ENCODE data around the gene CCDC146.
"Not testable (repeated sequence)": the region's sequence is repeated elsewhere in the genome, so short reads cannot be mapped to it uniquely, and the experiment has no call there.

The CCDC146 gene, protein sequence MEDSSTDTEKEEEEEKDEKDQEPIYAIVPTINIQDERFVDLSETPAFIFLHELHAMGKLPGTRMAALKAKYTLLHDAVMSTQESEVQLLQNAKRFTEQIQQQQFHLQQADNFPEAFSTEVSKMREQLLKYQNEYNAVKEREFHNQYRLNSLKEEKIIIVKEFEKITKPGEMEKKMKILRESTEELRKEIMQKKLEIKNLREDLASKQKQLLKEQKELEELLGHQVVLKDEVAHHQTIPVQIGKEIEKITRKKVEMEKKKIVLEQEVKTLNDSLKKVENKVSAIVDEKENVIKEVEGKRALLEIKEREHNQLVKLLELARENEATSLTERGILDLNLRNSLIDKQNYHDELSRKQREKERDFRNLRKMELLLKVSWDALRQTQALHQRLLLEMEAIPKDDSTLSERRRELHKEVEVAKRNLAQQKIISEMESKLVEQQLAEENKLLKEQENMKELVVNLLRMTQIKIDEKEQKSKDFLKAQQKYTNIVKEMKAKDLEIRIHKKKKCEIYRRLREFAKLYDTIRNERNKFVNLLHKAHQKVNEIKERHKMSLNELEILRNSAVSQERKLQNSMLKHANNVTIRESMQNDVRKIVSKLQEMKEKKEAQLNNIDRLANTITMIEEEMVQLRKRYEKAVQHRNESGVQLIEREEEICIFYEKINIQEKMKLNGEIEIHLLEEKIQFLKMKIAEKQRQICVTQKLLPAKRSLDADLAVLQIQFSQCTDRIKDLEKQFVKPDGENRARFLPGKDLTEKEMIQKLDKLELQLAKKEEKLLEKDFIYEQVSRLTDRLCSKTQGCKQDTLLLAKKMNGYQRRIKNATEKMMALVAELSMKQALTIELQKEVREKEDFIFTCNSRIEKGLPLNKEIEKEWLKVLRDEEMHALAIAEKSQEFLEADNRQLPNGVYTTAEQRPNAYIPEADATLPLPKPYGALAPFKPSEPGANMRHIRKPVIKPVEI

GRCh38 chr7:77121860-77122681 lies at the start of gene CCDC146:
CCDC146 (plus strand) TSS chr7:77122615; CDS start chr7:77167669, 45,054 bp downstream.
- DNase-seq: peak; percentile 100

DNA sequence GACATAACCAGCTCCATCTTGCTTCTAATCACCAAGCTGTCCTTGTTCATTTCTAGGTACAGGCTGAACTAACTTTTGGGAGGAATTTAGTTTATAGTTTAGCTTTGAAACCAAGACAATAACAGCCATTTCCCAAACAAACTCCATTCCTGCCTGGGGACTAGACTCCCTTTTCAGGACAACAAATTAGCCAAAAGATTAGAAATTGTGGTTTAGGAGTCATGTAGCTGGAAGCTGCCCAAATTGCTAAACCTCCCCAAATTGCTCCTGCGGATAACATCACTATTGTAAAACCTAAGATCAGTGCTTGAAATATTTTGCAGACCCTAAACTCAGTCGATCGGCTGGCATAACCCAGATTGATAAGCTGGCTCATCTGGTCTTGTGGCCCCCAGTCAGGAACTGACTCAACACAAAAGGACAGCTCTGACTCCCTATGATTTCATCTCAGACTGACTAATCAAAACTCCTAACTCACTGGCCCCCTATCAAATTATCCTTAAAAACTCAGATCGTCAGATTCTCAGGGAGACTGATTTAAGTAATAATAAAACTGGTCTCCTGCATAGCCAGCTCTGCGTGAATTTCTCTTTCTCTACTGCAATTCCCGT lies 47.5 kb upstream of the CCDC146 start:
- DNase-seq: not testable (repeated sequence)

DNA sequence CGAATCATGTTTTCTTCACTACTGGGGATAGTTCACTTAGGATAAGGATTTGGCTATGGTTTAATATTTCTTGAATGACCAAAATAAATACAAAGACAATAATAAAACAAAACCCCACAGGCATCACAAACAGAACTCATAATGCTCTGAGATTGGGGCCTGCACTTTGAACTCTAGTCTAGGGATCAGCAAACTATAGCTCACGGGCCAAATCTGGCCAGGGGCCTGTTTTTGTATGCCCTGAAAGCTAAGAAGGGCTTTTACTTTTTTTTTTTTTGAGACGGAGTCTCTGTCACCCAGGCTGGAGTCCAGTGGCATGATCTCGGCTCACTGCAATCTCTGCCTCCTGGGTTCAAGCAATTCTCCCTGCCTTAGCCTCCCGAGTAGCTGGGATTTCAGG lies 45.4 kb upstream of the CCDC146 start:
- DNase-seq: not testable (repeated sequence)

GRCh38 chr7:77079112-77079511 lies 43.3 kb upstream of the CCDC146 start:
- DNase-seq: not testable (repeated sequence)

GRCh38 chr7:77079624-77080023 lies 42.8 kb upstream of the CCDC146 start:
- DNase-seq: not testable (repeated sequence)

GRCh38 chr7:77080236-77080635 lies 42.2 kb upstream of the CCDC146 start:
- not testable (repeated sequence) for DNase-seq

GRCh38 chr7:77082192-77082591 lies 40.2 kb upstream of the CCDC146 start:
- DNase-seq: not testable (repeated sequence)

GRCh38 chr7:77092301-77092700 lies 30.1 kb upstream of the CCDC146 start:
- DNase-seq: not testable (repeated sequence)

- DNase-seq: not testable (repeated sequence)
Measured at GRCh38 chr7:77100501-77100900, 21.9 kb upstream of the CCDC146 start.

DNA sequence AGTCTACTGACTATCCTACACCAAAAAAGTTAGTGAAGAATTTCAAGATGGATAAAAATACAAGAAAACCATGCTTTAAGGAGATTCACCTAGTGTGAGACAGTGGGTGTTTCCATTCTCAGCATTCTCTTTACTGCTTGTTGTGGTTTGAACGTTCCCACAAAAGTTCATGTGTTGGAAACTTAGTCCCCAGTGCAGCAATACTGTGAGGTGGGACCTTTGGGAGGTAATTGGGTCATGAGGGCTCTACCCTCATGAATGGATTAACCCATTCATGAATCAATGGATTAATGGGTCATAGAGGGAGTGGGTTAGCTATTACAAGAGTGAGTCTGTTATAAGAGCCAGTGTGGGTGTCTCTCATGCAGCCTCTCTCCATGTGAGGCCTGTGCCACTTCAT lies 21.2 kb upstream of the CCDC146 start:
- not testable (repeated sequence) for DNase-seq

DNA sequence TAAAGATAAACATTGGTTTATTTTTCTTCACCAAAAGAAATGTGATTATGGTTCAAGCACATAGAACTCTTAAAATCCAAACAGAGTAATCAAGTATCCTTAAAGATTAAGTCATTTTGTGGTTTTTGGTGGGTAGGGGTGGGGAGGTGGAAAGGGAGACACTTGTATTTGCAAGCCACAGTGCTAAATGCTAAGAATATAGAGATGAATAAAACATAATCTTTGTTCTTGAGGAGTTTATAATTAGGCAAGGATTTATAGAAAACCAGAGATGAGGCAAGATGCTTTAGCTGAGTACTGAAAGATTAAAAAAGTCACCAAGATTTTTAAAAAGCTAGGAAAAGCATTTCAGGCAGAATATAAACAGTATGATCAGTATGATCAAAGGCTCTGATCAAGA lies 19.7 kb upstream of the CCDC146 start:
- not testable (repeated sequence) for DNase-seq

- not testable (repeated sequence) for DNase-seq
Measured at GRCh38 chr7:77105904-77106303, 16.5 kb upstream of the CCDC146 start.

DNA sequence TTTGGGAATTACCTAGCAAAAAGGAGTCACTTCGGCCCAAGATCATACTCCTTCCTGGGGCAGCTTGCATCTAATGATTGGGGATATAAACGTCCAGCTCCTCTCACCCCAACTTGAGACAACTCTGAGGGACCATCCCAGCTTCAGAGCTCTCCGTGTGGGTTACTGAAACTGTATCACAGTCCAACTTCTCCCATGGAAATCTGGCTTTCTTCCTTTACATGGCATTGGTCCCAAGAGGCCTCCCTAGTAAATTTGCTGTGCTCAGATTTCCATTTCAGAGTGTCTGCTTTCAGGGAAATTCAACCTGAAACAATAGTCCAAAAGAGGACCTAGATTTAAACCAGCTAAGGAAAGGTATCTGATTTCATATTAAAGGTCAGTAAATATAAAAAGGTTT lies 14.8 kb upstream of the CCDC146 start:
- not testable (repeated sequence) for DNase-seq

- not testable (repeated sequence) for DNase-seq
Measured at GRCh38 chr7:77108362-77108761, 14.1 kb upstream of the CCDC146 start.

DNA sequence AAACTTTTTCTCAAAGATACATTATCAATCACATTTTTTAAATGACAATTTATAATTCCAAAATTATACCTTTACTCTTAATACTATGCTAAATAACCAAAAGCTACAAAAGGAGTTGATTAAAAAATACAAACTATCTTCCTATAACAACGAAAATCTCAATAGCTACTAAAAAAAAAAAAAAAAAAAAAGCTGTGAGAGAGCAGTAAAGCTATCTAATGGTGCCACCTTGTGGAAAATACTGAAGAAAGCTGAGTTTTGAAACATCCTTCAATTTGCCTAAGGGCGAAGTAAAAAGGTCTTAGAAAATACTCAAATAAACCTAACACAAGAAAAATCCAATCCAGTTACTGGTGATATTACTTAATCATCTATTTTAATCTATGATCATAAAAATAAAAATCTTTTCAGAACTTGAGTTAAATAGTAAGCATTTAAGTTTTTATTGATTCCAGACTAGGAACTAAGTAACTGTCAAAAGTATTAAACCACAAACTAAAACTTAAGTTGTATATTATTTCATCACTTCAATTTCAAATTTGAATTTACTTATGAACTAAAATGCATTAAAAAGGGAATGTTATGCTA lies 9.6 kb upstream of the CCDC146 start:
- DNase-seq: not testable (repeated sequence)

- not testable (repeated sequence) for DNase-seq
Measured at GRCh38 chr7:77125486-77125885, 3.1 kb downstream of the CCDC146 start.

GRCh38 chr7:77127009-77127408 lies 4.6 kb downstream of the CCDC146 start:
- not testable (repeated sequence) for DNase-seq

GRCh38 chr7:77128582-77129410 lies 6.4 kb downstream of the CCDC146 start:
- peak; percentile 70 for DNase-seq

- not testable (repeated sequence) for DNase-seq
Measured at GRCh38 chr7:77131781-77132180, 9.4 kb downstream of the CCDC146 start.

- not testable (repeated sequence) for DNase-seq
Measured at GRCh38 chr7:77138668-77139067, 16.3 kb downstream of the CCDC146 start.

DNA sequence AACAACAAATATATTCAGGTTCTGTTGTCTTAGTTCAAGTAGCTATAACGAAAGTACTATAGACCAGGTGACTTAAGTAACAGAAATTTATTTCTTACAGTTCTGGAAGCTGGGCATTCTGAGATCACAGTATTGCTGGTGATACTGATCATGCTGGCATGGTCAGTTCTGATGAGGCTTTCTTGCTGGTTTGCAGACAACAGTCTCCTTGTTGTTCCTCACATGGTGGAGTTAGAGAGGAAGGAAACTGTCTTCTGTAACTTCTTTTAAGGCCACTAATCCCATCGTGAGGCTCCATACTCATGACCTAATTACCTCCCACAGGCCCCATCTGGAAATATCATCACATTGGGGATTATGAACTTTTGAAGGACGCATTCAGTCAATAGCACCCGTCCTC lies 17.9 kb downstream of the CCDC146 start:
- peak; percentile 36 for DNase-seq
